CD14-positive monocyte (primary cell): ENCODE data around the gene RCE1. TPM values are rescaled to one million over a fixed set of nuclear protein-coding genes. Genes with fewer than 3 reads are reported as not detected.

Experiments used
- DNase-seq, 3 donors: peaks; one replicate each; pipeline ENCODE4 v3.0.0-alpha.2; 2011 to 2022
- H2AFZ ChIP-seq: 2 replicates; pipeline ENCODE4 v1.6.0; 2012; ENCODE audit warnings: mild to moderate bottlenecking, low read depth, low read length, inconsistent platforms; ENCODE audit not compliant: insufficient read depth, poor library complexity, severe bottlenecking
- H3K27ac ChIP-seq, 2 donors: 1 replicate in 1 of 2; 2 replicates in 1 of 2; pipeline ENCODE4 v1.5.1; 2012 to 2013; ENCODE audit warnings: low read length in 2 of 2, control low read depth in 1 of 2, inconsistent platforms in 1 of 2, low read depth in 1 of 2, mild to moderate bottlenecking in 1 of 2
- H3K27me3 ChIP-seq, 2 donors: one replicate each; pipeline versions ENCODE4 v1.6.0 to v1.6.1; 2011 to 2013; ENCODE audit warnings: low read length in 2 of 2; ENCODE audit not compliant: control insufficient read depth in 2 of 2, insufficient read depth in 2 of 2
- H3K36me3 ChIP-seq, 2 donors: replicated peaks in 1 of 2; 1 replicate in 1 of 2; 2 replicates in 1 of 2; pipeline versions ENCODE4 v1.5.1 to v1.6.1; 2012 to 2013; ENCODE audit warnings: low read length in 2 of 2, control low read depth in 1 of 2, inconsistent platforms in 1 of 2, mild to moderate bottlenecking in 1 of 2; ENCODE audit not compliant: insufficient read depth in 2 of 2, control insufficient read depth in 1 of 2
- H3K4me1 ChIP-seq, 2 donors: 1 replicate in 1 of 2; 2 replicates in 1 of 2; pipeline versions ENCODE4 v1.5.1 to v1.6.1; 2012 to 2013; ENCODE audit warnings: low read length in 2 of 2, control low read depth in 1 of 2, inconsistent platforms in 1 of 2, mild to moderate bottlenecking in 1 of 2, moderate library complexity in 1 of 2; ENCODE audit not compliant: insufficient read depth in 2 of 2, control insufficient read depth in 1 of 2
- H3K4me2 ChIP-seq: replicated peaks from 2 replicates; pipeline ENCODE3; 2012; ENCODE audit warnings: low read length, moderate library complexity, mild to moderate bottlenecking; ENCODE audit not compliant: poor library complexity, severe bottlenecking; ENCODE audit errors: extremely low read depth
- H3K4me3 ChIP-seq, 3 experiments: fragments of 200-600 bp in 1 of 3; sonication (generic) in 1 of 3; replicated peaks in 1 of 3; 1 replicate in 2 of 3; 2 replicates in 1 of 3; pipeline ENCODE4 v1.5.1; 2011 to 2013; ENCODE audit warnings: low read length in 3 of 3, mild to moderate bottlenecking in 3 of 3, control low read depth in 2 of 3, low read depth in 2 of 3, inconsistent platforms in 1 of 3, moderate library complexity in 1 of 3
- H3K79me2 ChIP-seq: 2 replicates; pipeline ENCODE4 v1.6.0; 2012; ENCODE audit warnings: mild to moderate bottlenecking, control low read depth, inconsistent platforms, low read length, moderate library complexity; ENCODE audit not compliant: insufficient read depth
- H3K9ac ChIP-seq: 2 replicates; pipeline ENCODE4 v1.6.0; 2017; ENCODE audit warnings: low read length, mild to moderate bottlenecking; ENCODE audit not compliant: insufficient read depth, poor library complexity, severe bottlenecking
- H3K9me3 ChIP-seq, 2 donors: replicated peaks in 1 of 2; 1 replicate in 1 of 2; 2 replicates in 1 of 2; pipeline versions ENCODE4 v1.5.1 to v1.6.1; 2012 to 2013; ENCODE audit warnings: low read length in 2 of 2, control low read depth in 1 of 2; ENCODE audit not compliant: control insufficient read depth in 1 of 2, insufficient read depth in 1 of 2
- H4K20me1 ChIP-seq: 2 replicates; pipeline ENCODE4 v1.6.0; 2012; ENCODE audit warnings: mild to moderate bottlenecking, low read length, control low read depth, moderate library complexity; ENCODE audit not compliant: insufficient read depth
- H3K27ac Mint-ChIP-seq, 7 donors: one replicate each; pipeline ENCODE4 v1.8.0; 2020; ENCODE audit warnings: mild to moderate bottlenecking in 7 of 7, mixed read lengths in 7 of 7, moderate library complexity in 6 of 7, inconsistent platforms in 2 of 7
- H3K27me3 Mint-ChIP-seq, 3 donors: one replicate each; pipeline ENCODE4 v1.8.0; 2021 to 2022; ENCODE audit warnings: low read depth in 3 of 3, mild to moderate bottlenecking in 3 of 3, mixed read lengths in 3 of 3, moderate library complexity in 3 of 3, inconsistent platforms in 1 of 3
- H3K36me3 Mint-ChIP-seq, 2 donors: one replicate each; pipeline ENCODE4 v1.8.0; 2020; ENCODE audit warnings: mixed read lengths in 2 of 2, inconsistent platforms in 1 of 2, mild to moderate bottlenecking in 1 of 2
- H3K4me1 Mint-ChIP-seq: one replicate; pipeline ENCODE4 v1.8.0; 2020; ENCODE audit warnings: mild to moderate bottlenecking, mixed read lengths
- H3K4me3 Mint-ChIP-seq, 2 donors: one replicate each; pipeline ENCODE4 v1.8.0; 2020; ENCODE audit warnings: mild to moderate bottlenecking in 2 of 2, mixed read lengths in 2 of 2, moderate library complexity in 1 of 2
- H3K9me3 Mint-ChIP-seq, 7 donors: one replicate each; pipeline ENCODE4 v1.8.0; 2020 to 2022; ENCODE audit warnings: mixed read lengths in 7 of 7, mild to moderate bottlenecking in 6 of 7, moderate library complexity in 6 of 7, inconsistent platforms in 2 of 7
- CTCF ChIP-seq: fragments of 200-600 bp; IDR thresholded peaks from one replicate; pipeline ENCODE4 v1.8.0; 2022; ENCODE audit warnings: antibody characterized with exemption, mild to moderate bottlenecking
- WGBS: methylation state at CpG from one replicate; pipeline ENCODE4 v1.1.5; 2013; ENCODE audit warnings: missing lambda C conversion rate; ENCODE audit not compliant: insufficient coverage; 5-methylcytosine and 5-hydroxymethylcytosine counted together
- intact Hi-C, 2 donors: fragments of 100-400 bp; cut with micrococcal nuclease; formaldehyde crosslinking; loops; one replicate each; pipeline versions ENCODE4 v1.15.0 to v1.15.1; 2023
- polyA plus RNA-seq, 3 donors: library from polyadenylated mRNA; depleted of rRNA in 1 of 3; unstranded in 2 of 3; stranded (reverse) in 1 of 3; fragments of 300-500 nt in 2 of 3; fragments of >200 nt in 1 of 3; fragmentation: Illumina TruSeq in 2 of 3; gene quantifications; 1 replicate in 2 of 3; 2 replicates in 1 of 3; pipeline ENCODE4 v1.2.3, GENCODE V29; 2012 to 2021

RCE1 gene
- polyA plus RNA-seq, 3 donors: 20.3 to 24.7 (median 22.8) TPM

GRCh38 chr11:66800720-66801428 is 42.4 kb upstream of the RCE1 start:
- TF ChIP-seq CTCF: no peak
- intact Hi-C loops: no loop called here
- Histone ChIP-seq H3K27me3 (no peaks in the 10 kb centered on the region), H4K20me1 (no peaks in the 10 kb centered on the region), H3K9me3 (no peaks in the 10 kb centered on the region), H3K4me1 (no peaks in the 10 kb centered on the region), H2AFZ (no peak overlapping the region), H3K4me3 (no peak overlapping the region), H3K79me2 (no peaks in the 10 kb centered on the region), H3K4me2 (no peak overlapping the region), H3K9ac (no peak overlapping the region), H3K27ac (no peak overlapping the region), H3K36me3 (no peaks in the 10 kb centered on the region)
- peaks cover 0 to 2% (median 0%) of the 10 kb centered on the region in 3 donors for H3K27me3 Mint-ChIP-seq
- no peaks in the 10 kb centered on the region for H3K36me3 Mint-ChIP-seq
- peaks cover 0 to 2% (median 0%) of the 10 kb centered on the region in 7 donors for H3K9me3 Mint-ChIP-seq
- no peak overlapping the region for H3K27ac Mint-ChIP-seq
- H3K4me3 Mint-ChIP-seq: no peak overlapping the region
- DNase-seq: no peak
- WGBS: 80% methylated on average over 4 of the region's 5 CpGs
- H3K4me1 Mint-ChIP-seq: no peaks in the 10 kb centered on the region

- Histone ChIP-seq H3K27ac (no peak overlapping the region), H3K79me2 (no peaks in the 10 kb centered on the region), H3K4me3 (no peak overlapping the region), H2AFZ (no peak overlapping the region), H3K36me3 (no peaks in the 10 kb centered on the region), H4K20me1 (no peaks in the 10 kb centered on the region), H3K4me2 (no peak overlapping the region), H3K9me3 (no peaks in the 10 kb centered on the region), H3K4me1 (no peaks in the 10 kb centered on the region), H3K27me3 (no peaks in the 10 kb centered on the region), H3K9ac (no peak overlapping the region)
- no peak for TF ChIP-seq CTCF
- Mint-ChIP-seq H3K9me3 (no peaks in the 10 kb centered on the region), H3K27ac (no peak overlapping the region), H3K27me3 (peaks cover 0 to 2% (median 2%) of the 10 kb centered on the region in 3 donors), H3K4me1 (no peaks in the 10 kb centered on the region), H3K4me3 (no peak overlapping the region), H3K36me3 (no peaks in the 10 kb centered on the region)
- WGBS: no CpG with 5 or more reads among the region's 3 CpGs
- intact Hi-C loops: no loop called here
- DNase-seq: no peak
Measured at GRCh38 chr11:66809592-66809991, 33.6 kb upstream of the RCE1 start.
